Thoracic aorta (tissue), 2 donors: Measurements from ENCODE around the gene ANKZF1. TPM values are rescaled to one million over a fixed set of nuclear protein-coding genes. Genes with fewer than 3 reads are reported as not detected.
"Not testable (repeated sequence)": the region's sequence is repeated elsewhere in the genome, so short reads cannot be mapped to it uniquely, and the experiment has no call there.

Source experiments
- ATAC-seq: fragments of 150-250 bp; one replicate; pipeline ENCODE4 v1.8.0; 2017; ENCODE audit warnings: low read depth; ENCODE audit not compliant: insufficient number of reproducible peaks, low FRiP score
- DNase-seq: peaks from one replicate; pipeline ENCODE4 v3.0.0-alpha.2; 2020; ENCODE audit warnings: low spot score
- H3K27ac ChIP-seq, 2 donors: fragments of 200-600 bp; sonication (generic); 1 replicate in 1 of 2; 2 replicates in 1 of 2; pipeline ENCODE4 v1.5.1; 2016; ENCODE audit warnings: mild to moderate bottlenecking in 2 of 2, moderate library complexity in 2 of 2
- H3K27me3 ChIP-seq: fragments of 200-600 bp; sonication (generic); replicated peaks from 2 replicates; pipeline ENCODE4 v1.6.0; 2016; ENCODE audit warnings: mild to moderate bottlenecking; ENCODE audit not compliant: insufficient read depth
- H3K36me3 ChIP-seq: fragments of 200-600 bp; sonication (generic); one replicate; pipeline ENCODE4 v1.5.1; 2016
- H3K4me1 ChIP-seq, 2 donors: fragments of 200-600 bp; sonication (generic); 1 replicate in 1 of 2; 2 replicates in 1 of 2; pipeline versions ENCODE4 v1.5.1 to v1.6.0; 2016; ENCODE audit warnings: low read depth in 2 of 2, mild to moderate bottlenecking in 1 of 2; ENCODE audit not compliant: control insufficient read depth in 1 of 2
- H3K4me3 ChIP-seq: fragments of 200-600 bp; sonication (generic); 2 replicates; pipeline ENCODE4 v1.5.1; 2016; ENCODE audit warnings: mild to moderate bottlenecking
- H3K9me3 ChIP-seq: fragments of 200-600 bp; sonication (generic); 2 replicates; pipeline ENCODE4 v1.5.1; 2016
- CTCF ChIP-seq: fragments of 200-600 bp; sonication (generic); IDR thresholded peaks from one replicate; pipeline ENCODE4 v1.5.1; 2019; ENCODE audit warnings: antibody characterized with exemption
- total RNA-seq, 2 donors: library from RNA; depleted of rRNA; stranded (reverse); fragments of >200 nt; gene quantifications; one replicate each; pipeline versions ENCODE4 v1.1.0 to v1.2.3, GENCODE V29; 2016

The ANKZF1 gene
- total RNA-seq, 2 donors from 2014 or later, result 69.7 to 72.6 TPM

GRCh38 chr2:219199470-219200211 lies 30.0 kb upstream of the ANKZF1 start:
- no peaks in the 10 kb centered on the region for H3K27me3 ChIP-seq
- no peaks in the 10 kb centered on the region for H3K9me3 ChIP-seq
- ATAC-seq, result no peak
- H3K27ac ChIP-seq, result no peak overlapping the region
- H3K4me1 ChIP-seq, result no peaks in the 10 kb centered on the region
- TF ChIP-seq CTCF, result no peak
- DNase-seq, result no peak
- H3K4me3 ChIP-seq, result no peak overlapping the region
- no peaks in the 10 kb centered on the region for H3K36me3 ChIP-seq

- H3K36me3 ChIP-seq, H3K4me3 ChIP-seq, H3K9me3 ChIP-seq, DNase-seq, H3K27me3 ChIP-seq, H3K27ac ChIP-seq, ATAC-seq, H3K4me1 ChIP-seq: not testable (repeated sequence)
Measured at GRCh38 chr2:219200502-219201326, 28.9 kb upstream of the ANKZF1 start.

- not testable (repeated sequence) for H3K4me1 ChIP-seq, DNase-seq, H3K9me3 ChIP-seq, ATAC-seq, H3K36me3 ChIP-seq, H3K27ac ChIP-seq, H3K27me3 ChIP-seq, H3K4me3 ChIP-seq
Measured at GRCh38 chr2:219201331-219201730, 28.3 kb upstream of the ANKZF1 start.

GRCh38 chr2:219204425-219205164 lies 25.0 kb upstream of the ANKZF1 start:
- no peak for DNase-seq
- Histone ChIP-seq H3K27me3 (no peaks in the 10 kb centered on the region), H3K4me1 (peaks cover 15 to 25% of the 10 kb centered on the region in 2 donors), H3K27ac (no peak overlapping the region), H3K4me3 (no peak overlapping the region), H3K9me3 (no peaks in the 10 kb centered on the region), H3K36me3 (peaks cover 4% of the 10 kb centered on the region)
- no peak for TF ChIP-seq CTCF
- ATAC-seq, result no peak

- no peak for TF ChIP-seq CTCF
Measured at GRCh38 chr2:219205165-219205538, 24.5 kb upstream of the ANKZF1 start.

GRCh38 chr2:219205981-219206327 lies 23.7 kb upstream of the ANKZF1 start:
- Histone ChIP-seq H3K27me3 (no peaks in the 10 kb centered on the region), H3K36me3 (peaks cover 6% of the 10 kb centered on the region), H3K4me3 (peak overlapping the region; percentile 91), H3K27ac (peak overlapping the region; percentile 85 to 93), H3K9me3 (no peaks in the 10 kb centered on the region), H3K4me1 (peaks cover 15 to 25% of the 10 kb centered on the region in 2 donors)
- ATAC-seq (no peak), DNase-seq (no peak)
- TF ChIP-seq CTCF, result no peak

More at GRCh38 chr2:219205165-219205538, 24.5 kb upstream of the ANKZF1 start:
- no peak for ATAC-seq
- H3K4me1 ChIP-seq, result peaks cover 15 to 25% of the 10 kb centered on the region in 2 donors
- H3K27me3 ChIP-seq, result no peaks in the 10 kb centered on the region
- H3K9me3 ChIP-seq, result no peaks in the 10 kb centered on the region
- H3K36me3 ChIP-seq, result peaks cover 6% of the 10 kb centered on the region
- no peak for DNase-seq
- H3K4me3 ChIP-seq, result no peak overlapping the region
- no peak overlapping the region for H3K27ac ChIP-seq
